PC-3 (cell line): ENCODE results near the gene RALGDS.

Source experiments
- CTCF ChIP-seq: fragments of 300-600 bp; sonication (generic); conservative IDR thresholded peaks from 2 replicates; pipeline ENCODE4 v1.5.1; 2017; ENCODE audit warnings: antibody characterized with exemption, low read depth, mild to moderate bottlenecking, low read length
- EZH2 ChIP-seq: fragments of 300-600 bp; sonication (generic); IDR thresholded peaks from one replicate; pipeline ENCODE4 v1.6.1; 2017; ENCODE audit warnings: antibody characterized with exemption, mild to moderate bottlenecking, low read length; ENCODE audit not compliant: unreplicated experiment

- TF ChIP-seq CTCF (no peak), EZH2 (no peak)
These were observed 57.9 kb downstream of the RALGDS start for GRCh38 chr9:133063159-133063499.
